K562 (cell line): ENCODE measurements around the gene IRAG1. TPM values are rescaled to one million over a fixed set of nuclear protein-coding genes. Genes with fewer than 3 reads are reported as not detected.

Source experiments
- ARID2 ChIP-seq: fragments of 450-650 bp; IDR thresholded peaks from 2 replicates; pipeline ENCODE4 v1.6.1; 2017; ENCODE audit warnings: antibody characterized with exemption, mild to moderate bottlenecking
- CBX3 ChIP-seq, 2 experiments: IDR thresholded peaks; 1 replicate in 1 of 2; 2 replicates in 1 of 2; pipeline ENCODE4 v1.6.1; 2012; ENCODE audit warnings: inconsistent platforms in 2 of 2, low read length in 2 of 2, borderline replicate concordance in 1 of 2, control low read depth in 1 of 2
- ETS1 ChIP-seq: conservative IDR thresholded peaks from 2 replicates; pipeline ENCODE4 v1.6.1; 2011; ENCODE audit warnings: low read depth, mild to moderate bottlenecking, low read length; ENCODE audit not compliant: control insufficient read depth
- FUS ChIP-seq: fragments of 200-400 bp; formaldehyde crosslinking; optimal IDR thresholded peaks from 2 replicates; pipeline ENCODE3; 2017; ENCODE audit warnings: low read depth, low read length
- MAFG ChIP-seq: fragments of 450-650 bp; conservative IDR thresholded peaks from 2 replicates; pipeline ENCODE4 v1.6.1; 2016; ENCODE audit warnings: missing genetic modification characterization, missing compliant biosample characterization
- MAX ChIP-seq: sonication (generic); formaldehyde crosslinking; IDR thresholded peaks from 2 replicates; pipeline ENCODE4 v1.9.0; 2022; ENCODE audit warnings: mild to moderate bottlenecking, missing genetic modification reagents
- NFIC ChIP-seq: fragments of 450-650 bp; IDR thresholded peaks from 2 replicates; pipeline ENCODE4 v1.6.1; 2017; ENCODE audit warnings: mild to moderate bottlenecking, inconsistent platforms
- NFIX ChIP-seq: fragments of 250-450 bp; sonication (Bioruptor Pico); IDR thresholded peaks from 2 replicates; pipeline ENCODE4 v1.4.0; 2020; ENCODE audit warnings: low read depth, mild to moderate bottlenecking, moderate library complexity
- NR1H2 ChIP-seq: sonication (generic); formaldehyde crosslinking; IDR thresholded peaks from 2 replicates; pipeline ENCODE4 v1.4.0; 2020; ENCODE audit warnings: mild to moderate bottlenecking, missing genetic modification reagents
- PML ChIP-seq: IDR thresholded peaks from 2 replicates; pipeline ENCODE4 v1.6.1; 2012; ENCODE audit warnings: low read length, inconsistent platforms
- RHOXF2B ChIP-seq: fragments of 250-450 bp; sonication (Bioruptor Pico); conservative IDR thresholded peaks from 2 replicates; pipeline ENCODE4 v1.5.1; 2021
- TEAD2 ChIP-seq: fragments of 450-650 bp; IDR thresholded peaks from 2 replicates; pipeline ENCODE4 v1.6.1; 2016; ENCODE audit warnings: missing genetic modification characterization, control low read depth, missing compliant biosample characterization
- ZNF239 ChIP-seq: fragments of 250-450 bp; sonication (Bioruptor Pico); IDR thresholded peaks from 2 replicates; pipeline ENCODE4 v1.4.0; 2020; ENCODE audit warnings: mild to moderate bottlenecking
- polyA plus RNA-seq, 8 experiments: library from polyadenylated mRNA; depleted of rRNA in 4 of 8; stranded (reverse) in 5 of 8; unstranded in 3 of 8; fragments of >200 nt; fragmentation: Nextera tagmentation in 2 of 8; fragmentation: Illumina TruSeq in 1 of 8; extraction: Ambion mirVana in 2 of 8; extraction: Trizol in 1 of 8; gene quantifications; 2 replicates each; pipeline versions ENCODE4 v1.2.1 to v1.2.3, GENCODE V29; 2011 to 2014; ENCODE audit warnings: inconsistent platforms in 1 of 8, missing spikeins in 1 of 8
- total RNA-seq, 7 experiments: library from RNA; depleted of rRNA in 6 of 7; stranded (reverse); fragments of >200 nt in 6 of 7; fragmentation: Illumina TruSeq in 2 of 7; extraction: Trizol in 2 of 7; gene quantifications; 2 replicates each; pipeline versions ENCODE4 v1.2.1 to v1.2.3, GENCODE V29; 2011 to 2021; ENCODE audit warnings: low replicate concordance in 1 of 7
- TF ChIP-seq, protein P1 (sequence below), 3 experiments: fragments of 200-800 bp in 1 of 3; fragments of 250-450 bp in 1 of 3; fragments of 450-650 bp in 1 of 3; sonication (Bioruptor Pico) in 1 of 3; sonication (Bioruptor generic) in 1 of 3; formaldehyde crosslinking in 1 of 3; IDR thresholded peaks; 2 replicates each; pipeline versions ENCODE4 v1.6.1 to v1.8.0; 2016 to 2022; ENCODE audit warnings: mild to moderate bottlenecking in 2 of 3, missing genetic modification characterization in 2 of 3, missing compliant biosample characterization in 1 of 3, moderate library complexity in 1 of 3
- TF ChIP-seq, protein P2 (sequence below), 3 experiments: fragments of 200-800 bp in 1 of 3; sonication (Bioruptor generic) in 1 of 3; sonication (generic) in 1 of 3; formaldehyde crosslinking in 1 of 3; IDR thresholded peaks; 2 replicates each; pipeline versions ENCODE4 v1.6.1 to v1.8.0; 2016 to 2022; ENCODE audit warnings: mild to moderate bottlenecking in 2 of 3, missing compliant biosample characterization in 2 of 3, missing genetic modification characterization in 2 of 3, missing genetic modification reagents in 1 of 3
- TF ChIP-seq, protein P3 (sequence below): sonication (generic); formaldehyde crosslinking; IDR thresholded peaks from 2 replicates; pipeline ENCODE4 v1.9.0; 2022; ENCODE audit warnings: mild to moderate bottlenecking, missing genetic modification reagents
- TF ChIP-seq, protein P4 (sequence below), 2 experiments: fragments of 450-650 bp; IDR thresholded peaks; 2 replicates each; pipeline ENCODE4 v1.6.1; 2016

IRAG1 gene
- total and polyA plus RNA-seq, 9 of the 15 experiments (the other 6 are each of a cell fraction or from before 2014, with no cell fraction given), result 0.01 to 0.22 (median 0.09) TPM; not detected in 1

DNA sequence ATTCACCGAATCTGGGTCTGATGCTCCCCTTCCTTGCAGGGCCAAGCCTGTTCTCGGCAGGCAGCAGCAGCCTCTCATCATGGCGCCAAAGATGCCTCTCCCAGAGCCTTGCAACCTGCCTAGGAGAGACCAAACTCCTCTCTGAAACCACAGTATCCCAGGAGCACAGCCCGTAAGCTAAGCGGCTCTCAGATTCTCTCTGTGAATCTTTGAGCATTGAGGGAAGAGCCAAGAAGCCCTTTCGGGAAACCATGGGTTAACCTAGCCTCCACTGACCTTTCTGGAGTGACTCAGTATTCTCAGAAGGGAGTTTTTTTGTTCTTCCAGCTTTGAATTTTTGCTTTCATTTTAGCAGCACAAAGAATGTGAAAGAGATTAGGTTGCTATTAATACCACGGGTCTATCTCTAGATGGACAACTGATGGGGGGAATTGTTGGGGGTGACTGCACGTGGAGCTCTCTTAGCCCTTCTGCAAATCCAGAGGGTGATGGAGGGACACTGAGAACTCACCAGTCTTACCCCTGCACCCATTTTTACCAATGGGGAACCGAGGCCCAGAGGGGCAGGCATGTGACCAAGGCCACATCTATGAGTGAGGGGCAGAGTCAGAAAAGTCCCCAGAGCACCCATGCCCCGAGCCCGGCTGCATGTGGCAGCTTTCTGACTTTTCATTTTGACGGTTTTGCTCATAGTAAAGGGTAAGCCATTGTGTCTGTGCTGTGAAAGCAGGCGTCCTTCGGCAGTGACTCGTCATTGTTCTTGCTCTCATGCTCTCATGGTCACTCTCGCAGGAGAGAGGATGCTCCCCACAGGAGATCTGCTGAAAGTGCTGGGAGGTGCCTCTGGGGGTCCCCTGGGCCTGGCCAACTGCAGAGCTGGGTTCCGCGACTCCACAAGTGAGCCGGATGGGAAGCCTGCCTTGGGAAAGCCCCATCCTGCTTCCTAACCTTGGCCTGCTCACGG is 36.0 kb downstream of the IRAG1 start (continued):
- no peak for TF ChIP-seq CBX3 (IDR thresholded peaks at IDR 0.05; ENCODE audit: borderline replicate concordance in 1 of 2, low read length in 2 of 2)
- no peak for TF ChIP-seq ARID2
- no peak for TF ChIP-seq RHOXF2B (CRISPR knock-in tag)
- TF ChIP-seq, protein P1, sequence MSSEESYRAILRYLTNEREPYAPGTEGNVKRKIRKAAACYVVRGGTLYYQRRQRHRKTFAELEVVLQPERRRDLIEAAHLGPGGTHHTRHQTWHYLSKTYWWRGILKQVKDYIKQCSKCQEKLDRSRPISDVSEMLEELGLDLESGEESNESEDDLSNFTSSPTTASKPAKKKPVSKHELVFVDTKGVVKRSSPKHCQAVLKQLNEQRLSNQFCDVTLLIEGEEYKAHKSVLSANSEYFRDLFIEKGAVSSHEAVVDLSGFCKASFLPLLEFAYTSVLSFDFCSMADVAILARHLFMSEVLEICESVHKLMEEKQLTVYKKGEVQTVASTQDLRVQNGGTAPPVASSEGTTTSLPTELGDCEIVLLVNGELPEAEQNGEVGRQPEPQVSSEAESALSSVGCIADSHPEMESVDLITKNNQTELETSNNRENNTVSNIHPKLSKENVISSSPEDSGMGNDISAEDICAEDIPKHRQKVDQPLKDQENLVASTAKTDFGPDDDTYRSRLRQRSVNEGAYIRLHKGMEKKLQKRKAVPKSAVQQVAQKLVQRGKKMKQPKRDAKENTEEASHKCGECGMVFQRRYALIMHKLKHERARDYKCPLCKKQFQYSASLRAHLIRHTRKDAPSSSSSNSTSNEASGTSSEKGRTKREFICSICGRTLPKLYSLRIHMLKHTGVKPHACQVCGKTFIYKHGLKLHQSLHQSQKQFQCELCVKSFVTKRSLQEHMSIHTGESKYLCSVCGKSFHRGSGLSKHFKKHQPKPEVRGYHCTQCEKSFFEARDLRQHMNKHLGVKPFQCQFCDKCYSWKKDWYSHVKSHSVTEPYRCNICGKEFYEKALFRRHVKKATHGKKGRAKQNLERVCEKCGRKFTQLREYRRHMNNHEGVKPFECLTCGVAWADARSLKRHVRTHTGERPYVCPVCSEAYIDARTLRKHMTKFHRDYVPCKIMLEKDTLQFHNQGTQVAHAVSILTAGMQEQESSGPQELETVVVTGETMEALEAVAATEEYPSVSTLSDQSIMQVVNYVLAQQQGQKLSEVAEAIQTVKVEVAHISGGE (CRISPR knock-in tag; IDR thresholded peaks at IDR 0.05), result peak in 1 of 3 experiments; percentile 67; a peak in 1 of 6 replicates
- TF ChIP-seq, protein P2, sequence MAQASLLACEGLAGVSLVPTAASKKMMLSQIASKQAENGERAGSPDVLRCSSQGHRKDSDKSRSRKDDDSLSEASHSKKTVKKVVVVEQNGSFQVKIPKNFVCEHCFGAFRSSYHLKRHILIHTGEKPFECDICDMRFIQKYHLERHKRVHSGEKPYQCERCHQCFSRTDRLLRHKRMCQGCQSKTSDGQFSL (CRISPR knock-in tag; IDR thresholded peaks at IDR 0.05), result no peak
- TF ChIP-seq, protein P2 (tag; IDR thresholded peaks at IDR 0.05), result 0 out of 4 replicates have a peak, but pooled peaks of 1 of the 2 experiments have one; percentile 64
- TF ChIP-seq PML, result no peak
- TF ChIP-seq MAX (CRISPR knock-in tag), result peak; percentile 31; the same call in 1 of the 2 replicates
- peak; percentile 6; the same call in 1 of the 2 replicates for TF ChIP-seq NFIC
- TF ChIP-seq NFIX (CRISPR knock-in tag), result no peak
- no peak for TF ChIP-seq NR1H2 (CRISPR knock-in tag)
- TF ChIP-seq ZNF239 (CRISPR knock-in tag), result no peak
- TF ChIP-seq, protein P3, sequence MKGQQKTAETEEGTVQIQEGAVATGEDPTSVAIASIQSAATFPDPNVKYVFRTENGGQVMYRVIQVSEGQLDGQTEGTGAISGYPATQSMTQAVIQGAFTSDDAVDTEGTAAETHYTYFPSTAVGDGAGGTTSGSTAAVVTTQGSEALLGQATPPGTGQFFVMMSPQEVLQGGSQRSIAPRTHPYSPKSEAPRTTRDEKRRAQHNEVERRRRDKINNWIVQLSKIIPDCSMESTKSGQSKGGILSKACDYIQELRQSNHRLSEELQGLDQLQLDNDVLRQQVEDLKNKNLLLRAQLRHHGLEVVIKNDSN (CRISPR knock-in tag), result 0 out of 2 replicates have a peak, but pooled peaks have one; percentile 12
- no peak for TF ChIP-seq ETS1
- no peak for TF ChIP-seq TEAD2 (tag)
- no peak for TF ChIP-seq FUS
- TF ChIP-seq MAFG (tag), result peak; percentile 55
- TF ChIP-seq, protein P4, sequence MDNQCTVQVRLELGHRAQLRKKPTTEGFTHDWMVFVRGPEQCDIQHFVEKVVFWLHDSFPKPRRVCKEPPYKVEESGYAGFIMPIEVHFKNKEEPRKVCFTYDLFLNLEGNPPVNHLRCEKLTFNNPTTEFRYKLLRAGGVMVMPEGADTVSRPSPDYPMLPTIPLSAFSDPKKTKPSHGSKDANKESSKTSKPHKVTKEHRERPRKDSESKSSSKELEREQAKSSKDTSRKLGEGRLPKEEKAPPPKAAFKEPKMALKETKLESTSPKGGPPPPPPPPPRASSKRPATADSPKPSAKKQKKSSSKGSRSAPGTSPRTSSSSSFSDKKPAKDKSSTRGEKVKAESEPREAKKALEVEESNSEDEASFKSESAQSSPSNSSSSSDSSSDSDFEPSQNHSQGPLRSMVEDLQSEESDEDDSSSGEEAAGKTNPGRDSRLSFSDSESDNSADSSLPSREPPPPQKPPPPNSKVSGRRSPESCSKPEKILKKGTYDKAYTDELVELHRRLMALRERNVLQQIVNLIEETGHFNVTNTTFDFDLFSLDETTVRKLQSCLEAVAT (IDR thresholded peaks at IDR 0.05), result no peak
